22Rv1 (cell line): Measurements from ENCODE around the gene EPS8L1.

Experiments
- CTCF ChIP-seq: fragments of 450-650 bp; IDR thresholded peaks from 2 replicates; pipeline ENCODE4 v1.5.1; 2017; ENCODE audit warnings: mild to moderate bottlenecking
- ZFX ChIP-seq: fragments of 450-650 bp; IDR thresholded peaks from 2 replicates; pipeline ENCODE4 v1.6.1; 2017; ENCODE audit warnings: antibody characterized with exemption, borderline replicate concordance

DNA sequence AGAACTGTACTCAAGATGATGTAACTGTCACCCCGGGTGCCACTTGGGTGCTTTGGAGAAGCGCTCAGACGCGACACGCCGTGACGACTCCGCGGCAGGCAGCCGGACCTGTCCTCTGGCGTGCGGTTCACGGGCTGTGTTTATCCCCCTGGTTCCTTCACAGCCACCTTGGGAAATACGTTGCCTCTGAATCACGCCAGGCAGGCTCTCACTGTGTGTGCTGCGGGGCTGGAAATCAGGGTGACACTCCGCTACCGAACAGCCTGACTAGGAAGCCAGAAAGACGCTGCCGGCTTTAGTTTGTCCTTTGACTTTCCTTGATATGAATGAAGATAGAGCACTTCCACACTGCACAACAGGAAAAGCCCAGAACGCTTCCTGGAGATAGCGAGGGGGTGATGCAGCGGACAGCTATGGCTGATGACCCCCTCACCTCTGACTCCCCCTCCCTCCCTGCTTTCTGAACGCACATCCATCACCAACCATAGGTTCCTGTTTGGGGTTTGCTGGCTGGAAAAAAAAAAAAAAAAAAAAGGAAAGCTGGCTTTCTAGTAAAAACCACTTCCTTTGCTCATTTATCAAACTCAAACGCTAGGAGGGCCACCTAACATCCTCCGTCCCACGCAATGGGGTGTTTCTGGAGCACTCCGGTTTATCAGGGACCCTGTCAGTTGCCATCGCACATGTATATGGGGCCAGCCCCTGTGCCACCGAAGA, 33.9 kb upstream of the EPS8L1 start:
- TF ChIP-seq CTCF (no peak), ZFX (no peak)
